22Rv1 (cell line): Measurements from ENCODE around the gene FASTKD1.

Experiments
- CTCF ChIP-seq: fragments of 450-650 bp; IDR thresholded peaks from 2 replicates; pipeline ENCODE4 v1.5.1; 2017; ENCODE audit warnings: mild to moderate bottlenecking
- ZFX ChIP-seq: fragments of 450-650 bp; IDR thresholded peaks from 2 replicates; pipeline ENCODE4 v1.6.1; 2017; ENCODE audit warnings: antibody characterized with exemption, borderline replicate concordance

GRCh38 chr2:169569948-169570347 lies 3.7 kb downstream of the FASTKD1 start:
- TF ChIP-seq CTCF (no peak), ZFX (no peak)
